22Rv1 (cell line): ENCODE measurements around the gene ASCC1.

Experiments used
- CTCF ChIP-seq: fragments of 450-650 bp; IDR thresholded peaks from 2 replicates; pipeline ENCODE4 v1.5.1; 2017; ENCODE audit warnings: mild to moderate bottlenecking
- ZFX ChIP-seq: fragments of 450-650 bp; IDR thresholded peaks from 2 replicates; pipeline ENCODE4 v1.6.1; 2017; ENCODE audit warnings: antibody characterized with exemption, borderline replicate concordance

GRCh38 chr10:72072639-72073038 is 143.4 kb downstream of the ASCC1 start:
- TF ChIP-seq ZFX (no peak), CTCF (no peak)
